Gastrocnemius medialis (tissue), 4 donors: ENCODE data around the gene RAD51B. TPM values are rescaled to one million over a fixed set of nuclear protein-coding genes. Genes with fewer than 3 reads are reported as not detected.

ENCODE experiments used
- ATAC-seq, 2 donors: fragments of 150-250 bp; one replicate each; pipeline ENCODE4 v1.9.1; 2016
- DNase-seq, 2 donors: peaks; one replicate each; pipeline ENCODE4 v3.0.0-alpha.2; 2019
- H3K27ac ChIP-seq, 4 donors: fragments of 200-600 bp; sonication (generic); 1 replicate in 1 of 4; 2 replicates in 3 of 4; pipeline ENCODE4 v1.5.1; 2016 to 2018; ENCODE audit warnings: mild to moderate bottlenecking in 2 of 4, moderate library complexity in 1 of 4
- H3K27me3 ChIP-seq, 3 donors: fragments of 200-600 bp; sonication (generic) in 2 of 3; 1 replicate in 1 of 3; 2 replicates in 2 of 3; pipeline versions ENCODE4 v1.5.1 to v1.6.0; 2016 to 2019; ENCODE audit warnings: mild to moderate bottlenecking in 1 of 3, moderate library complexity in 1 of 3
- H3K36me3 ChIP-seq, 2 donors: fragments of 200-600 bp; sonication (generic) in 1 of 2; one replicate each; pipeline ENCODE4 v1.5.1; 2017 to 2018
- H3K4me1 ChIP-seq, 2 donors: fragments of 200-600 bp; sonication (generic) in 1 of 2; one replicate each; pipeline ENCODE4 v1.5.1; 2016 to 2017; ENCODE audit warnings: mild to moderate bottlenecking in 2 of 2
- H3K4me3 ChIP-seq, 4 donors: fragments of 200-600 bp; sonication (generic) in 3 of 4; 1 replicate in 1 of 4; 2 replicates in 3 of 4; pipeline ENCODE4 v1.5.1; 2016 to 2019; ENCODE audit warnings: mild to moderate bottlenecking in 2 of 4
- H3K9me3 ChIP-seq, 3 donors: fragments of 200-600 bp; sonication (generic) in 2 of 3; 1 replicate in 1 of 3; 2 replicates in 2 of 3; pipeline ENCODE4 v1.5.1; 2016 to 2019
- POLR2A ChIP-seq, 2 donors: fragments of 450-650 bp; IDR thresholded peaks; one replicate each; pipeline ENCODE4 v1.6.1; 2017; ENCODE audit warnings: antibody characterized with exemption in 2 of 2, mild to moderate bottlenecking in 2 of 2, moderate library complexity in 2 of 2
- in situ Hi-C, 4 donors: fragments of 200-750 bp; cut with MboI; loops; one replicate each; pipeline versions ENCODE4 v1.15.0 to v1.8.0; 2017; ENCODE audit warnings: low sequenced_read_pairs in 4 of 4
- intact Hi-C: fragments of 100-400 bp; cut with DNase I; formaldehyde crosslinking; loops from one replicate; pipeline ENCODE4 v1.15.1; 2023; ENCODE audit warnings: low total_unique reads
- total RNA-seq, 4 donors: library from RNA; depleted of rRNA; stranded (reverse); fragments of >200 nt; gene quantifications; one replicate each; pipeline versions ENCODE4 v1.1.0 to v1.2.3, GENCODE V29; 2016
- TF ChIP-seq, protein P1 (sequence below), 5 experiments: fragments of 450-650 bp in 3 of 5; fragments of 200-600 bp in 2 of 5; sonication (generic) in 2 of 5; IDR thresholded peaks in 4 of 5; conservative IDR thresholded peaks in 1 of 5; 1 replicate in 4 of 5; 2 replicates in 1 of 5; pipeline ENCODE4 v1.5.1; 2016 to 2019; ENCODE audit warnings: antibody characterized with exemption in 5 of 5, mild to moderate bottlenecking in 3 of 5, moderate library complexity in 3 of 5

RAD51B gene
- total RNA-seq, 4 donors from 2014 or later = 1.6 to 3.3 (median 2.4) TPM

DNA sequence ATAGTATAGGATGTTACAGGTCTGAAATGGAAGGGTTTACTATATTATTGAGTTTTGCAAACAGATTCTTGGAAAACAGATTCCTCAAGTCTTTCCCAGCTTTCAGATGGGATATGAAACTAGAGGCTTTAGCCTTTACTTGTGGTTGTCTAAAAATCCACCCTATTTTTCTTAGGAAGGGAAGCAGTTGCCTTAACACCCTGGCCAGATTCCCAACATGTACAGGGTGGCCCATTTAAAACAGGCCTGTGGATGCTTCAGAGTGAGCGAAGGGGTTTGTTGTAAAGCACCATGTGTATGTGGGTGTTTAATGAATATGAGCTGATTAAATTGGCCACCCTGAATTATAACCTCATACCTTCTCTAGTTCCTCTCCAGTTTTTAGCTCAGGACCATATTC is 557.4 kb downstream of the RAD51B start:
- Histone ChIP-seq H3K27ac (peak overlapping the region; percentile 25 to 61 (median 51)), H3K36me3 (no peaks in the 10 kb centered on the region), H3K4me3 (no peak overlapping the region), H3K9me3 (no peaks in the 10 kb centered on the region), H3K4me1 (peaks cover 20 to 29% of the 10 kb centered on the region in 2 donors), H3K27me3 (no peaks in the 10 kb centered on the region)
- DNase-seq = no peak
- TF ChIP-seq, protein P1, sequence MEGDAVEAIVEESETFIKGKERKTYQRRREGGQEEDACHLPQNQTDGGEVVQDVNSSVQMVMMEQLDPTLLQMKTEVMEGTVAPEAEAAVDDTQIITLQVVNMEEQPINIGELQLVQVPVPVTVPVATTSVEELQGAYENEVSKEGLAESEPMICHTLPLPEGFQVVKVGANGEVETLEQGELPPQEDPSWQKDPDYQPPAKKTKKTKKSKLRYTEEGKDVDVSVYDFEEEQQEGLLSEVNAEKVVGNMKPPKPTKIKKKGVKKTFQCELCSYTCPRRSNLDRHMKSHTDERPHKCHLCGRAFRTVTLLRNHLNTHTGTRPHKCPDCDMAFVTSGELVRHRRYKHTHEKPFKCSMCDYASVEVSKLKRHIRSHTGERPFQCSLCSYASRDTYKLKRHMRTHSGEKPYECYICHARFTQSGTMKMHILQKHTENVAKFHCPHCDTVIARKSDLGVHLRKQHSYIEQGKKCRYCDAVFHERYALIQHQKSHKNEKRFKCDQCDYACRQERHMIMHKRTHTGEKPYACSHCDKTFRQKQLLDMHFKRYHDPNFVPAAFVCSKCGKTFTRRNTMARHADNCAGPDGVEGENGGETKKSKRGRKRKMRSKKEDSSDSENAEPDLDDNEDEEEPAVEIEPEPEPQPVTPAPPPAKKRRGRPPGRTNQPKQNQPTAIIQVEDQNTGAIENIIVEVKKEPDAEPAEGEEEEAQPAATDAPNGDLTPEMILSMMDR (IDR thresholded peaks at IDR 0.05 in 4 of 5, conservative IDR thresholded peaks at IDR 0.05 in 1 of 5) = no peak
- TF ChIP-seq POLR2A (IDR thresholded peaks at IDR 0.05) = no peak
- ATAC-seq = no peak
- in situ Hi-C loops (no loop called here), intact Hi-C loops (loop anchor here (5.0 kb wide), 2 partner anchors 170 to 415 kb away; partner anchors contain the start of gene ZFP36L1)

DNA sequence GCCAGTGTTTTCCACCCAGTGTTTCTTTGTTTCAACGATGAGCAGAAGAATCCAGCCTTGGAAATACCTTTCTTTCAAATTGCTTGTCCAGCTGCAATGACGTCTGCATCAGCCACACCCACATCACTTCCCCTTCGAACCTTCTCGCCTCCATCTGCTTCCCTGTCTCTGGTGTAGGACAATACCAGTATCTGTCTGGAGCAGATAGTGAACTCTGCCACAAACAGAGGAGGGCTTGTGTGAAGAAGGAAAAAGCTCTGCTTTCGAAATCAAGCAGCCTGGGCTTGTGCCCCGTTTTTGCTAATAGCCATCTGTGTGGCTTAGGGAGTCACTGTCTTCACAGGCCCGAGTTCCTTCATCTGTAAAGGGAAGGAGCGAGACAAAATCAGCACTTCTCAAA is 557.9 kb downstream of the RAD51B start:
- H3K4me3 ChIP-seq = no peak overlapping the region
- peaks cover 20 to 29% of the 10 kb centered on the region in 2 donors for H3K4me1 ChIP-seq
- H3K36me3 ChIP-seq = no peaks in the 10 kb centered on the region
- TF ChIP-seq POLR2A (IDR thresholded peaks at IDR 0.05) = peak in 1 of 2 donors; percentile 13
- TF ChIP-seq, protein P1 (IDR thresholded peaks at IDR 0.05 in 4 of 5, conservative IDR thresholded peaks at IDR 0.05 in 1 of 5) = no peak
- no peaks in the 10 kb centered on the region for H3K27me3 ChIP-seq
- in situ Hi-C loops = no loop called here
- peak overlapping the region; percentile 25 to 61 (median 51) for H3K27ac ChIP-seq
- intact Hi-C loops = loop anchor here (5.0 kb wide), 2 partner anchors 170 to 415 kb away; partner anchors contain the start of gene ZFP36L1
- DNase-seq = peak in 1 of 2 donors; percentile 48
- H3K9me3 ChIP-seq = no peaks in the 10 kb centered on the region
- peak; percentile 32 to 42 for ATAC-seq

DNA sequence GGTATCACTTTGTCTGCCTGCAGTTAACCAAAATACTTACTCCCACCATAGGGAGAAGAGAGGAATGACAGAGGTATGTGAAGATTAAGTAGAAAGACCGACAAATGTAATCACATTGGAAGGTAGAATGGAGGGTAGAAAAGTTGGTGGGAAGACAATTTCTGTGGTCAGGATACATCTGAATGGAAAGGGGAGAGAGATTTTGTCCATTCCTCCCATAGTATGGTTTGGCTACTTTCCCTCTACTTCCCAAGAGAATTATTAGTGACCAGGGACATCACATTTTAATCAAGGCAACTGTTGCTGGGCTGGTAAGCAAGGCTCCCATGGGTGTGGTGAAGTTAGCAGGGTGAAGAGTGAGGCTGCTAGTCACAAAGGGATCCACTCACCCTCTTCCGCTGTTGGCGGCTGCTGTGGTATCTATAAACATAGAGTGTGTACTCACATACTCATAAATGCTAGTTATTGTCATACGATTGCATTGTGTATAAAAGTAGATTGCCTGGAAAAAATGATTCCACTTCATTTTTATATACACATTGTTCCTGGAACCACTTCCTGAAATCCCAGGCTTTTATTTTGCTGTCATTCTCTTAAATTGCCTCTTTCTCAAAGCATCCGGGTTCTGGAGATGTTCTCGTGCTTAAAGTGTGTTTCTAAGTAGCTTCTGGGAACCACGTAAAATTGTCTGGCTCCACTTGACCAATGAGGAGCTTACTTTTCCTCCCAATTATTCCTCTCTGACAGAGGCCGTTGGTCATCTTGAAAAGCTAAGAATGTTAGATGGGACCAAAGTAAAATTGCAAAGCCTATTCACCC is 560.1 kb downstream of the RAD51B start:
- in situ Hi-C loops = no loop called here
- intact Hi-C loops = loop anchor here (5.0 kb wide), 2 partner anchors 168 to 413 kb away; partner anchors contain the start of gene ZFP36L1

DNA sequence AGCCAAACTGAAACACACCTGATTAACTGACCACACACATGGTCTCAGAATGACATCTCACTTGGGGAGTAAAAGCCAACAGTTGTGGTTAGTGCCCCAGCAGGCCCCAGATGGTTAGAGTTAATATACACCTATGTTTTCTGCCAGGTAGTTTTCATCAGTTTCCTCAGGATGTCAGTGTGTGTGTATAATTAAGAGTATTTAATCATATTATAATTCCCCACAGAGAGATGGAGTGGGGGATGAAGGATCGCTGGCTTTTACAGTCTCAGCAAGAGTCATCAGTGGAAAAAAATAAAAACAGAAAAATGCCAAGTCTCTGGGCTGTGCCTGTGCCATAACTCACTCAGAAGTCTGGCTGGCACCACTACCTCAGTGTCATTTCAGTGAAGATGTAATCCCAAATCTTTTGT is 560.8 kb downstream of the RAD51B start:
- Histone ChIP-seq H3K4me1 (peaks cover 20 to 27% of the 10 kb centered on the region in 2 donors), H3K9me3 (no peaks in the 10 kb centered on the region)

More for the DNA sequence above, 560.1 kb downstream of the RAD51B start:
- DNase-seq (no peak), ATAC-seq (no peak)
- no peaks in the 10 kb centered on the region for H3K36me3 ChIP-seq
- H3K4me1 ChIP-seq = peaks cover 25 to 31% of the 10 kb centered on the region in 2 donors
- TF ChIP-seq, protein P1 (IDR thresholded peaks at IDR 0.05 in 4 of 5, conservative IDR thresholded peaks at IDR 0.05 in 1 of 5) = no peak
- TF ChIP-seq POLR2A (IDR thresholded peaks at IDR 0.05) = no peak
- H3K27me3 ChIP-seq = no peaks in the 10 kb centered on the region
- no peak overlapping the region for H3K4me3 ChIP-seq
- H3K9me3 ChIP-seq = no peaks in the 10 kb centered on the region
- H3K27ac ChIP-seq = peak overlapping the region in 2 of 4 donors; percentile 2 to 27

More for the DNA sequence above, 560.8 kb downstream of the RAD51B start:
- no peaks in the 10 kb centered on the region for H3K36me3 ChIP-seq
- in situ Hi-C loops = no loop called here
- no peak overlapping the region for H3K4me3 ChIP-seq
- DNase-seq (no peak), ATAC-seq (no peak)
- intact Hi-C loops = no loop called here
- peak overlapping the region in 1 of 4 donors; percentile 2 for H3K27ac ChIP-seq
- H3K27me3 ChIP-seq = no peaks in the 10 kb centered on the region
- TF ChIP-seq, protein P1 (IDR thresholded peaks at IDR 0.05 in 4 of 5, conservative IDR thresholded peaks at IDR 0.05 in 1 of 5) = no peak
